Fibroblast of villous mesenchyme (primary cell): ENCODE data around the gene FNIP1. TPM values are rescaled to one million over a fixed set of nuclear protein-coding genes. Genes with fewer than 3 reads are reported as not detected.
"Not testable (repeated sequence)": the region's sequence is repeated elsewhere in the genome, so short reads cannot be mapped to it uniquely, and the experiment has no call there.

ENCODE experiments used
- DNase-seq: peaks from one replicate; pipeline ENCODE4 v3.0.0-alpha.2; 2010; ENCODE audit warnings: low read depth
- H3K4me3 ChIP-seq: 2 replicates; pipeline ENCODE4 v1.5.1; 2011; ENCODE audit warnings: low read depth, mild to moderate bottlenecking, low read length
- CTCF ChIP-seq: IDR thresholded peaks from 2 replicates; pipeline ENCODE4 v1.5.1; 2012; ENCODE audit warnings: low read depth, mild to moderate bottlenecking, low read length; ENCODE audit not compliant: insufficient read depth
- total RNA-seq: library from RNA; depleted of rRNA; stranded (reverse); fragments of >200 nt; gene quantifications from 2 replicates; pipeline ENCODE4 v1.2.3, GENCODE V29; 2012

The FNIP1 gene
- total RNA-seq, 1 donor = 67.8 TPM

GRCh38 chr5:131718487-131719014 lies 78.3 kb downstream of the FNIP1 start:
- H3K4me3 ChIP-seq = no peak overlapping the region
- no peak for TF ChIP-seq CTCF
- no peak for DNase-seq

GRCh38 chr5:131717164-131717563 lies 79.7 kb downstream of the FNIP1 start:
- H3K4me3 ChIP-seq, DNase-seq: not testable (repeated sequence)

- no peak overlapping the region for H3K4me3 ChIP-seq
- TF ChIP-seq CTCF = no peak
- DNase-seq = no peak
Observed at GRCh38 chr5:131716650-131717049, 80.2 kb downstream of the FNIP1 start.

GRCh38 chr5:131710391-131710790 lies 86.4 kb downstream of the FNIP1 start:
- no peak overlapping the region for H3K4me3 ChIP-seq
- no peak for DNase-seq
- TF ChIP-seq CTCF = no peak

GRCh38 chr5:131709043-131709442 lies 87.8 kb downstream of the FNIP1 start:
- no peak for DNase-seq
- no peak overlapping the region for H3K4me3 ChIP-seq
- TF ChIP-seq CTCF = no peak

- no peak for TF ChIP-seq CTCF
Observed at GRCh38 chr5:131706281-131706680, 90.5 kb downstream of the FNIP1 start.

GRCh38 chr5:131694926-131695325 lies 101.9 kb downstream of the FNIP1 start:
- H3K4me3 ChIP-seq = no peak overlapping the region

More at GRCh38 chr5:131706281-131706680, 90.5 kb downstream of the FNIP1 start:
- DNase-seq = no peak
- no peak overlapping the region for H3K4me3 ChIP-seq

More at GRCh38 chr5:131694926-131695325, 101.9 kb downstream of the FNIP1 start:
- DNase-seq = no peak
- TF ChIP-seq CTCF = no peak
